ENCODE results near the gene CDH13.

CDH13 gene

DNA sequence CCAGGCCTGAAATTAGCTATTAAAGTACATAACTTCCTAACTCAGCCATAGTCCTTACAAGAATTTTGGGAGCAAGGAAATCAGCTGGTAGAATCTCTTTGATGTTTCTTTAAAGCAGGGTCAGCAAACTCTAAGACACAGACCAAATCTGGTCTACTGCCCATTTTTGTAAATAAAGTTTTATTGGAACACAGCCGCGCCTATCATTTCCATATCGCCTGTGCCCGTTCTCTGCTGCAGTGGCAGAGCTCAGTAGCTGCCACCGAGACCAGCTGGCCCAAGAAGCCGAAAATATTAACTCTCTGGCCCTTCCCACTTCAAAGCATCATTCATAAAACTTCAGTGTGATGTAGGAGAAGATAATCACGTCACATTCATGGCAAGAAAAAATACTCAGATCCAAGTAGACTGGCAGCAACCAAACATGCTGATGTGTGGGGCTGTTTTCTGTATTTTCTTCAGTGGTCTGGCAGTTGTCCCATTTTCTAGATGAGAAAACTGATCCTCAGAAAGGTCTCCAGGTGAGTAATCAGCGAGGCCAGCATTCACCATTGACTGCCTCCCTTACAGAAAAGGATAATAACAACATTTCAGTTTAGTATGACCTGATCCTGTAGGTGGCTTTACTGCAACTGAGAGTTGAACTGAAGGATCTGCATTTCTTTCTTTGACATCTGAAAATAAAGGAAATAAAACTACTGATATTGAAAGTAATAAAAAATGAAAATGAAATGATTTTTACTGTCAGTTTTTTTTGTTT lies 1163.1 kb downstream of the CDH13 start:
- ATAC-seq, result no peak
- no peak for TF ChIP-seq ARNTL (CRISPR knock-in tag; IDR thresholded peaks at IDR 0.05; ENCODE audit: borderline replicate concordance, low read depth)
- TF ChIP-seq, protein P1, sequence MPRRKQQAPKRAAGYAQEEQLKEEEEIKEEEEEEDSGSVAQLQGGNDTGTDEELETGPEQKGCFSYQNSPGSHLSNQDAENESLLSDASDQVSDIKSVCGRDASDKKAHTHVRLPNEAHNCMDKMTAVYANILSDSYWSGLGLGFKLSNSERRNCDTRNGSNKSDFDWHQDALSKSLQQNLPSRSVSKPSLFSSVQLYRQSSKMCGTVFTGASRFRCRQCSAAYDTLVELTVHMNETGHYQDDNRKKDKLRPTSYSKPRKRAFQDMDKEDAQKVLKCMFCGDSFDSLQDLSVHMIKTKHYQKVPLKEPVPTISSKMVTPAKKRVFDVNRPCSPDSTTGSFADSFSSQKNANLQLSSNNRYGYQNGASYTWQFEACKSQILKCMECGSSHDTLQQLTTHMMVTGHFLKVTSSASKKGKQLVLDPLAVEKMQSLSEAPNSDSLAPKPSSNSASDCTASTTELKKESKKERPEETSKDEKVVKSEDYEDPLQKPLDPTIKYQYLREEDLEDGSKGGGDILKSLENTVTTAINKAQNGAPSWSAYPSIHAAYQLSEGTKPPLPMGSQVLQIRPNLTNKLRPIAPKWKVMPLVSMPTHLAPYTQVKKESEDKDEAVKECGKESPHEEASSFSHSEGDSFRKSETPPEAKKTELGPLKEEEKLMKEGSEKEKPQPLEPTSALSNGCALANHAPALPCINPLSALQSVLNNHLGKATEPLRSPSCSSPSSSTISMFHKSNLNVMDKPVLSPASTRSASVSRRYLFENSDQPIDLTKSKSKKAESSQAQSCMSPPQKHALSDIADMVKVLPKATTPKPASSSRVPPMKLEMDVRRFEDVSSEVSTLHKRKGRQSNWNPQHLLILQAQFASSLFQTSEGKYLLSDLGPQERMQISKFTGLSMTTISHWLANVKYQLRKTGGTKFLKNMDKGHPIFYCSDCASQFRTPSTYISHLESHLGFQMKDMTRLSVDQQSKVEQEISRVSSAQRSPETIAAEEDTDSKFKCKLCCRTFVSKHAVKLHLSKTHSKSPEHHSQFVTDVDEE (CRISPR knock-in tag; IDR thresholded peaks at IDR 0.05), result no peak
- TF ChIP-seq GLIS3 (CRISPR knock-in tag; IDR thresholded peaks at IDR 0.05), result no peak
- no peak for TF ChIP-seq CSDC2 (CRISPR knock-in tag; IDR thresholded peaks at IDR 0.05)
- TF ChIP-seq ZC3H10 (CRISPR knock-in tag; IDR thresholded peaks at IDR 0.05), result no peak
- no peak for TF ChIP-seq OSR1 (CRISPR knock-in tag; IDR thresholded peaks at IDR 0.05)
- no peak for TF ChIP-seq ZNF70 (CRISPR knock-in tag; IDR thresholded peaks at IDR 0.05)
- TF ChIP-seq, protein P2, sequence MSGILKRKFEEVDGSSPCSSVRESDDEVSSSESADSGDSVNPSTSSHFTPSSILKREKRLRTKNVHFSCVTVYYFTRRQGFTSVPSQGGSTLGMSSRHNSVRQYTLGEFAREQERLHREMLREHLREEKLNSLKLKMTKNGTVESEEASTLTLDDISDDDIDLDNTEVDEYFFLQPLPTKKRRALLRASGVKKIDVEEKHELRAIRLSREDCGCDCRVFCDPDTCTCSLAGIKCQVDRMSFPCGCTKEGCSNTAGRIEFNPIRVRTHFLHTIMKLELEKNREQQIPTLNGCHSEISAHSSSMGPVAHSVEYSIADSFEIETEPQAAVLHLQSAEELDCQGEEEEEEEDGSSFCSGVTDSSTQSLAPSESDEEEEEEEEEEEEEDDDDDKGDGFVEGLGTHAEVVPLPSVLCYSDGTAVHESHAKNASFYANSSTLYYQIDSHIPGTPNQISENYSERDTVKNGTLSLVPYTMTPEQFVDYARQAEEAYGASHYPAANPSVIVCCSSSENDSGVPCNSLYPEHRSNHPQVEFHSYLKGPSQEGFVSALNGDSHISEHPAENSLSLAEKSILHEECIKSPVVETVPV (CRISPR knock-in tag; IDR thresholded peaks at IDR 0.05), result no peak
- no peak for TF ChIP-seq TCF4 (CRISPR knock-in tag; IDR thresholded peaks at IDR 0.05; ENCODE audit: borderline replicate concordance)
- TF ChIP-seq, protein P3, sequence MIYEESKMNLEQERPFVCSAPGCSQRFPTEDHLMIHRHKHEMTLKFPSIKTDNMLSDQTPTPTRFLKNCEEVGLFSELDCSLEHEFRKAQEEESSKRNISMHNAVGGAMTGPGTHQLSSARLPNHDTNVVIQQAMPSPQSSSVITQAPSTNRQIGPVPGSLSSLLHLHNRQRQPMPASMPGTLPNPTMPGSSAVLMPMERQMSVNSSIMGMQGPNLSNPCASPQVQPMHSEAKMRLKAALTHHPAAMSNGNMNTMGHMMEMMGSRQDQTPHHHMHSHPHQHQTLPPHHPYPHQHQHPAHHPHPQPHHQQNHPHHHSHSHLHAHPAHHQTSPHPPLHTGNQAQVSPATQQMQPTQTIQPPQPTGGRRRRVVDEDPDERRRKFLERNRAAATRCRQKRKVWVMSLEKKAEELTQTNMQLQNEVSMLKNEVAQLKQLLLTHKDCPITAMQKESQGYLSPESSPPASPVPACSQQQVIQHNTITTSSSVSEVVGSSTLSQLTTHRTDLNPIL (CRISPR knock-in tag; IDR thresholded peaks at IDR 0.05; ENCODE audit: low read depth), result no peak
- no peak for TF ChIP-seq PPARA (CRISPR knock-in tag; IDR thresholded peaks at IDR 0.05; ENCODE audit: borderline replicate concordance)
- no peak for TF ChIP-seq ESRRG (CRISPR knock-in tag; IDR thresholded peaks at IDR 0.05)
- TF ChIP-seq, protein P4, sequence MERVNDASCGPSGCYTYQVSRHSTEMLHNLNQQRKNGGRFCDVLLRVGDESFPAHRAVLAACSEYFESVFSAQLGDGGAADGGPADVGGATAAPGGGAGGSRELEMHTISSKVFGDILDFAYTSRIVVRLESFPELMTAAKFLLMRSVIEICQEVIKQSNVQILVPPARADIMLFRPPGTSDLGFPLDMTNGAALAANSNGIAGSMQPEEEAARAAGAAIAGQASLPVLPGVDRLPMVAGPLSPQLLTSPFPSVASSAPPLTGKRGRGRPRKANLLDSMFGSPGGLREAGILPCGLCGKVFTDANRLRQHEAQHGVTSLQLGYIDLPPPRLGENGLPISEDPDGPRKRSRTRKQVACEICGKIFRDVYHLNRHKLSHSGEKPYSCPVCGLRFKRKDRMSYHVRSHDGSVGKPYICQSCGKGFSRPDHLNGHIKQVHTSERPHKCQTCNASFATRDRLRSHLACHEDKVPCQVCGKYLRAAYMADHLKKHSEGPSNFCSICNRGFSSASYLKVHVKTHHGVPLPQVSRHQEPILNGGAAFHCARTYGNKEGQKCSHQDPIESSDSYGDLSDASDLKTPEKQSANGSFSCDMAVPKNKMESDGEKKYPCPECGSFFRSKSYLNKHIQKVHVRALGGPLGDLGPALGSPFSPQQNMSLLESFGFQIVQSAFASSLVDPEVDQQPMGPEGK (CRISPR knock-in tag; IDR thresholded peaks at IDR 0.05; ENCODE audit: borderline replicate concordance), result no peak
- no peak for TF ChIP-seq ZNF565 (CRISPR knock-in tag; conservative IDR thresholded peaks at IDR 0.05; ENCODE audit: low read depth)
- no peak for TF ChIP-seq RARB (CRISPR knock-in tag; IDR thresholded peaks at IDR 0.05)
- TF ChIP-seq ZFP3 (CRISPR knock-in tag; IDR thresholded peaks at IDR 0.05), result no peak
- no peak for TF ChIP-seq ZNF8 (CRISPR knock-in tag; IDR thresholded peaks at IDR 0.05)
- no peak for TF ChIP-seq TOX (CRISPR knock-in tag; IDR thresholded peaks at IDR 0.05; ENCODE audit: borderline replicate concordance)
- TF ChIP-seq, protein P5, sequence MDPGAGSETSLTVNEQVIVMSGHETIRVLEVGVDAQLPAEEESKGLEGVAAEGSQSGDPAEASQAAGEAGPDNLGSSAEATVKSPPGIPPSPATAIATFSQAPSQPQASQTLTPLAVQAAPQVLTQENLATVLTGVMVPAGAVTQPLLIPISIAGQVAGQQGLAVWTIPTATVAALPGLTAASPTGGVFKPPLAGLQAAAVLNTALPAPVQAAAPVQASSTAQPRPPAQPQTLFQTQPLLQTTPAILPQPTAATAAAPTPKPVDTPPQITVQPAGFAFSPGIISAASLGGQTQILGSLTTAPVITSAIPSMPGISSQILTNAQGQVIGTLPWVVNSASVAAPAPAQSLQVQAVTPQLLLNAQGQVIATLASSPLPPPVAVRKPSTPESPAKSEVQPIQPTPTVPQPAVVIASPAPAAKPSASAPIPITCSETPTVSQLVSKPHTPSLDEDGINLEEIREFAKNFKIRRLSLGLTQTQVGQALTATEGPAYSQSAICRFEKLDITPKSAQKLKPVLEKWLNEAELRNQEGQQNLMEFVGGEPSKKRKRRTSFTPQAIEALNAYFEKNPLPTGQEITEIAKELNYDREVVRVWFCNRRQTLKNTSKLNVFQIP (CRISPR knock-in tag; IDR thresholded peaks at IDR 0.05; ENCODE audit: borderline replicate concordance, low read depth), result no peak

DNA sequence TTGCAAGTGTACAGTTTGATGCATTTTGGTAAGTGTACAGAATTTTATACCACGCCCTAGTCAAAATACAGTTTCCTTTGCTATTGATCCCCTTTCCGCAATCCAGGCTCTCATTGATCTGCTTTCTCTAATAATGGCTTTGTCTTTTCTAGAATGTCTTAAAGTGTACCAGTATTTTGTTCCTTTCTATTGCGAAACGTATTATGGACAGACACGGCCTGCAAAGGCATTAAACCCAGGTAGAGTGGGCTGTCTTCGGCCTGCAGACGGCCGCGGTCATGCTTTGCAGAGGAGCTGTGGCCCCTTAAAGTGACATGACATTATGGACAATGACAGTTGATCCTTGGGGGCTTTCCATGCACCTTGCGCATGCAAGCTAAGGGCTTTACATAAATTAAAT lies 1165.1 kb downstream of the CDH13 start:
- TF ChIP-seq PPARA (CRISPR knock-in tag; IDR thresholded peaks at IDR 0.05; ENCODE audit: borderline replicate concordance) (no peak), ZC3H10 (CRISPR knock-in tag; IDR thresholded peaks at IDR 0.05) (no peak), TOX (CRISPR knock-in tag; IDR thresholded peaks at IDR 0.05; ENCODE audit: borderline replicate concordance) (no peak), ISL1 (CRISPR knock-in tag; IDR thresholded peaks at IDR 0.05) (no peak), RARB (CRISPR knock-in tag; IDR thresholded peaks at IDR 0.05) (no peak), ESRRG (CRISPR knock-in tag; IDR thresholded peaks at IDR 0.05) (no peak), OSR1 (CRISPR knock-in tag; IDR thresholded peaks at IDR 0.05) (no peak), ZFP30 (CRISPR knock-in tag; IDR thresholded peaks at IDR 0.05) (no peak), ZNF8 (CRISPR knock-in tag; IDR thresholded peaks at IDR 0.05) (no peak), CSDC2 (CRISPR knock-in tag; IDR thresholded peaks at IDR 0.05) (no peak), ZNF70 (CRISPR knock-in tag; IDR thresholded peaks at IDR 0.05) (no peak), GLIS3 (CRISPR knock-in tag; IDR thresholded peaks at IDR 0.05) (no peak), ZFP3 (CRISPR knock-in tag; IDR thresholded peaks at IDR 0.05) (no peak), BACH2 (CRISPR knock-in tag; IDR thresholded peaks at IDR 0.05; ENCODE audit: borderline replicate concordance) (no peak), ARNTL (CRISPR knock-in tag; IDR thresholded peaks at IDR 0.05; ENCODE audit: borderline replicate concordance, low read depth) (no peak), ZNF565 (CRISPR knock-in tag; conservative IDR thresholded peaks at IDR 0.05; ENCODE audit: low read depth) (no peak), SNAI2 (CRISPR knock-in tag; IDR thresholded peaks at IDR 0.05) (no peak)
- TF ChIP-seq, protein P5 (CRISPR knock-in tag; IDR thresholded peaks at IDR 0.05; ENCODE audit: borderline replicate concordance, low read depth), result no peak
- TF ChIP-seq, protein P3 (CRISPR knock-in tag; IDR thresholded peaks at IDR 0.05; ENCODE audit: low read depth), result no peak
- TF ChIP-seq, protein P2 (CRISPR knock-in tag; IDR thresholded peaks at IDR 0.05), result no peak
- no peak for ATAC-seq

All from SK-N-SH treated with all-trans-retinoic acid at 6 μM for 48 hours (cell line).